SK-N-SH (cell line): ENCODE data around the gene HTT. TPM values are rescaled to one million over a fixed set of nuclear protein-coding genes. Genes with fewer than 3 reads are reported as not detected.

Experiments
- CTCF ChIA-PET: fragments of 300-600, 350-600 bp; formaldehyde crosslinking; extraction: SDS; loops from one replicate; lab custom pipeline; 2021; lab: Yijun Ruan, JAX
- POLR2A ChIA-PET: fragments of 350-600 bp; sonication (Branson Sonifier 250); formaldehyde crosslinking; extraction: SDS; loops from one replicate; lab custom pipeline; 2020; ENCODE audit warnings: antibody characterized with exemption, inconsistent platforms; lab: Yijun Ruan, JAX
- DNase-seq: peaks from one replicate; pipeline ENCODE4 v3.0.0; 2012
- H2AFZ ChIP-seq: fragments of 200-600 bp; sonication (generic); 2 replicates; pipeline ENCODE4 v1.8.1; 2016; ENCODE audit warnings: antibody characterized with exemption, mild to moderate bottlenecking, low read depth
- H3F3A ChIP-seq: fragments of 200-600 bp; sonication (generic); replicated peaks from 2 replicates; pipeline ENCODE3; 2016; ENCODE audit warnings: antibody characterized with exemption, mild to moderate bottlenecking; ENCODE audit not compliant: insufficient read depth
- H3K27ac ChIP-seq, 2 experiments: fragments of 200-500 bp in 1 of 2; fragments of 200-600 bp in 1 of 2; sonication (Bioruptor generic) in 1 of 2; sonication (generic), shearing (Covaris generic) in 1 of 2; 2 replicates each; pipeline versions ENCODE4 v1.5.1 to v1.6.1; 2014 to 2016; ENCODE audit warnings: low read depth in 2 of 2, inconsistent platforms in 1 of 2, low read length in 1 of 2, mild to moderate bottlenecking in 1 of 2, mixed read lengths in 1 of 2
- H3K27me3 ChIP-seq: fragments of 200-600 bp; sonication (generic), shearing (Covaris generic); 2 replicates; pipeline ENCODE4 v1.6.1; 2016; ENCODE audit warnings: mixed run types; ENCODE audit not compliant: insufficient read depth
- H3K36me3 ChIP-seq, 2 experiments: fragments of 200-500 bp in 1 of 2; fragments of 200-600 bp in 1 of 2; sonication (Bioruptor generic) in 1 of 2; sonication (generic) in 1 of 2; replicated peaks in 1 of 2; 2 replicates each; pipeline versions ENCODE3 to v1.5.1; 2014 to 2016; ENCODE audit warnings: low read length in 1 of 2, mild to moderate bottlenecking in 1 of 2; ENCODE audit not compliant: insufficient read depth in 2 of 2, control insufficient read depth in 1 of 2
- H3K4me1 ChIP-seq, 2 experiments: fragments of 200-500 bp in 1 of 2; fragments of 200-600 bp in 1 of 2; sonication (Bioruptor generic) in 1 of 2; sonication (generic), shearing (Covaris generic) in 1 of 2; 2 replicates each; pipeline versions ENCODE4 v1.5.1 to v1.6.1; 2014 to 2016; ENCODE audit warnings: low read depth in 1 of 2, low read length in 1 of 2, mixed run types in 1 of 2; ENCODE audit not compliant: insufficient read depth in 2 of 2, control insufficient read depth in 1 of 2
- H3K4me2 ChIP-seq: fragments of 200-600 bp; sonication (generic), shearing (Covaris generic); 2 replicates; pipeline ENCODE4 v1.6.1; 2017; ENCODE audit warnings: mixed run types
- H3K4me3 ChIP-seq, 2 experiments: fragments of 200-500 bp in 1 of 2; fragments of 200-600 bp in 1 of 2; sonication (Bioruptor generic) in 1 of 2; sonication (generic), shearing (Covaris generic) in 1 of 2; 2 replicates each; pipeline versions ENCODE4 v1.5.1 to v1.8.1; 2014 to 2016; ENCODE audit warnings: low read depth in 2 of 2, inconsistent platforms in 1 of 2, low read length in 1 of 2, mild to moderate bottlenecking in 1 of 2, mixed read lengths in 1 of 2, moderate library complexity in 1 of 2
- H3K79me2 ChIP-seq: fragments of 200-600 bp; sonication (generic); 2 replicates; pipeline ENCODE4 v1.8.1; 2017; ENCODE audit warnings: mild to moderate bottlenecking; ENCODE audit not compliant: insufficient read depth
- H3K9ac ChIP-seq: fragments of 200-600 bp; sonication (generic); 2 replicates; pipeline ENCODE4 v1.6.1; 2017; ENCODE audit warnings: mixed run types
- H3K9me2 ChIP-seq: fragments of 200-600 bp; sonication (generic); 2 replicates; pipeline ENCODE4 v1.6.1; 2017; ENCODE audit warnings: mixed run types
- H3K9me3 ChIP-seq: fragments of 200-600 bp; sonication (generic); 2 replicates; pipeline ENCODE4 v1.6.1; 2017; ENCODE audit warnings: mixed run types, mild to moderate bottlenecking, moderate library complexity
- H4K20me1 ChIP-seq: fragments of 200-600 bp; sonication (generic); 2 replicates; pipeline ENCODE4 v1.6.1; 2017; ENCODE audit warnings: mild to moderate bottlenecking, mixed run types; ENCODE audit not compliant: insufficient read depth
- CHD2 ChIP-seq: fragments of 150-350 bp; IDR thresholded peaks from 2 replicates; pipeline ENCODE4 v1.6.1; 2018; ENCODE audit warnings: low read length; ENCODE audit not compliant: partially characterized antibody
- ELF1 ChIP-seq: IDR thresholded peaks from 2 replicates; pipeline ENCODE4 v1.4.0; 2012
- EP300 ChIP-seq, 2 experiments: IDR thresholded peaks; 2 replicates each; pipeline versions ENCODE4 v1.4.0 to v1.6.1; 2012; ENCODE audit warnings: borderline replicate concordance in 1 of 2, low read depth in 1 of 2, low read length in 1 of 2
- FOSL2 ChIP-seq: IDR thresholded peaks from 2 replicates; pipeline ENCODE4 v1.4.0; 2012; ENCODE audit warnings: low read depth, mild to moderate bottlenecking, moderate library complexity, borderline replicate concordance
- FOXJ3 ChIP-seq: sonication (generic); formaldehyde crosslinking; IDR thresholded peaks from 2 replicates; pipeline ENCODE4 v1.5.1; 2020; ENCODE audit warnings: mild to moderate bottlenecking, missing genetic modification reagents
- FOXM1 ChIP-seq: IDR thresholded peaks from 2 replicates; pipeline ENCODE4 v1.4.0; 2012; ENCODE audit warnings: low read depth, mild to moderate bottlenecking
- GABPA ChIP-seq: IDR thresholded peaks from 2 replicates; pipeline ENCODE4 v1.4.0; 2012; ENCODE audit warnings: low read depth, mild to moderate bottlenecking
- GATA2 ChIP-seq: sonication (generic); formaldehyde crosslinking; IDR thresholded peaks from 2 replicates; pipeline ENCODE4 v1.5.0; 2020; ENCODE audit warnings: mild to moderate bottlenecking, missing genetic modification reagents
- MEF2A ChIP-seq: IDR thresholded peaks from 2 replicates; pipeline ENCODE4 v1.4.0; 2012; ENCODE audit warnings: low read depth, borderline replicate concordance
- NFIC ChIP-seq: IDR thresholded peaks from 2 replicates; pipeline ENCODE4 v1.4.0; 2012; ENCODE audit warnings: borderline replicate concordance
- POLR2AphosphoS5 ChIP-seq: IDR thresholded peaks from 2 replicates; pipeline ENCODE4 v1.6.1; 2012; ENCODE audit warnings: low read depth, low read length
- RCOR1 ChIP-seq: fragments of 150-350 bp; IDR thresholded peaks from 2 replicates; pipeline ENCODE4 v1.6.1; 2017; ENCODE audit warnings: antibody characterized with exemption, low read length
- RFX5 ChIP-seq: IDR thresholded peaks from 2 replicates; pipeline ENCODE4 v1.6.1; 2012; ENCODE audit warnings: mild to moderate bottlenecking, improper control_type of control experiment, low read length
- RXRA ChIP-seq: IDR thresholded peaks from 2 replicates; pipeline ENCODE4 v1.4.0; 2012; ENCODE audit warnings: low read depth, mild to moderate bottlenecking, borderline replicate concordance
- TAF1 ChIP-seq: IDR thresholded peaks from 2 replicates; pipeline ENCODE4 v1.6.1; 2012; ENCODE audit warnings: low read depth, mild to moderate bottlenecking, low read length, moderate library complexity, borderline replicate concordance
- TCF12 ChIP-seq: IDR thresholded peaks from 2 replicates; pipeline ENCODE4 v1.4.0; 2012
- TEAD4 ChIP-seq: IDR thresholded peaks from 2 replicates; pipeline ENCODE4 v1.4.0; 2012; ENCODE audit warnings: mild to moderate bottlenecking, borderline replicate concordance; ENCODE audit not compliant: insufficient read depth
- WGBS: methylation state at CpG from one replicate; pipeline ENCODE4 v1.1.6; 2017; ENCODE audit warnings: low lambda C conversion rate; 5-methylcytosine and 5-hydroxymethylcytosine counted together
- polyA plus RNA-seq, 3 experiments: library from polyadenylated mRNA; depleted of rRNA; stranded (reverse); fragments of >200 nt; gene quantifications; 2 replicates each; pipeline ENCODE4 v1.2.3, GENCODE V29; 2012
- TF ChIP-seq, protein P1 (sequence below): IDR thresholded peaks from 2 replicates; pipeline ENCODE4 v1.4.0; 2012; ENCODE audit warnings: low read depth, borderline replicate concordance
- TF ChIP-seq, protein P2 (sequence below): fragments of 150-350 bp; IDR thresholded peaks from 2 replicates; pipeline ENCODE4 v1.6.1; 2016; ENCODE audit warnings: mild to moderate bottlenecking, low read depth, low read length
- TF ChIP-seq, protein P3 (sequence below): IDR thresholded peaks from 2 replicates; pipeline ENCODE4 v1.4.0; 2012; ENCODE audit warnings: low read depth
- TF ChIP-seq, protein P4 (sequence below): IDR thresholded peaks from 2 replicates; pipeline ENCODE4; 2012
- TF ChIP-seq, protein P5 (sequence below): fragments of 200-600 bp; sonication (generic); IDR thresholded peaks from 2 replicates; pipeline ENCODE4 v1.6.1; 2017; ENCODE audit warnings: antibody characterized with exemption, mild to moderate bottlenecking, moderate library complexity

HTT gene
- polyA plus RNA-seq, 1 of the 3 experiments (the other 2 are of a cell fraction): 11.3 TPM

DNA sequence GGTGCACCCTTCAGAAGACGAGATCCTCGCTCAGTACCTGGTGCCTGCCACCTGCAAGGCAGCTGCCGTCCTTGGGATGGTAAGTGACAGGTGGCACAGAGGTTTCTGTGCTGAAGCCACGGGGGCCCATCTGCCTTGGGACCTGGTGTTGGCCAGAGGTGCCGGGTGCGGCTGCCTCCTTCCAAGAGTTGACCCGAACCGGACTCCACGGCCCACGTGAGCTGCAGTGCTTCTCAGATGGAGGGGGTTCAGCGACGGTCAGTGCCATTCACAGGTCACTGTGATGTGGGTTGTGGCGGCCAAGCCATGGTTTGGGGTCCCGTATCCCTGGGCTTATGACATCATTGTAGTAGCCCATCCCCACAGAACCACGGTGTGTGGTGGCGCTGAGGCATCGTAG, 155.5 kb downstream of the HTT start:
- no peak overlapping the region for H3K4me3 ChIP-seq
- POLR2A ChIA-PET: no interaction called here
- no peaks in the 10 kb centered on the region for H3K9me2 ChIP-seq
- H3K9me3 ChIP-seq: no peaks in the 10 kb centered on the region
- no peaks in the 10 kb centered on the region for H3K27me3 ChIP-seq
- H3K36me3 ChIP-seq: peaks cover 18 to 52% of the 10 kb centered on the region in 2 experiments
- WGBS: 100% methylated on average over 3 of the region's 17 CpGs
- no peaks in the 10 kb centered on the region for H4K20me1 ChIP-seq
- TF ChIP-seq, protein P1, sequence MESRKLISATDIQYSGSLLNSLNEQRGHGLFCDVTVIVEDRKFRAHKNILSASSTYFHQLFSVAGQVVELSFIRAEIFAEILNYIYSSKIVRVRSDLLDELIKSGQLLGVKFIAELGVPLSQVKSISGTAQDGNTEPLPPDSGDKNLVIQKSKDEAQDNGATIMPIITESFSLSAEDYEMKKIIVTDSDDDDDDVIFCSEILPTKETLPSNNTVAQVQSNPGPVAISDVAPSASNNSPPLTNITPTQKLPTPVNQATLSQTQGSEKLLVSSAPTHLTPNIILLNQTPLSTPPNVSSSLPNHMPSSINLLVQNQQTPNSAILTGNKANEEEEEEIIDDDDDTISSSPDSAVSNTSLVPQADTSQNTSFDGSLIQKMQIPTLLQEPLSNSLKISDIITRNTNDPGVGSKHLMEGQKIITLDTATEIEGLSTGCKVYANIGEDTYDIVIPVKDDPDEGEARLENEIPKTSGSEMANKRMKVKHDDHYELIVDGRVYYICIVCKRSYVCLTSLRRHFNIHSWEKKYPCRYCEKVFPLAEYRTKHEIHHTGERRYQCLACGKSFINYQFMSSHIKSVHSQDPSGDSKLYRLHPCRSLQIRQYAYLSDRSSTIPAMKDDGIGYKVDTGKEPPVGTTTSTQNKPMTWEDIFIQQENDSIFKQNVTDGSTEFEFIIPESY: no peak
- TF ChIP-seq CHD2 (no peak), RXRA (no peak), FOXM1 (no peak), FOXJ3 (CRISPR knock-in tag) (no peak), FOSL2 (no peak), RFX5 (no peak), TCF12 (no peak), GABPA (no peak), TAF1 (no peak), MEF2A (no peak), NFIC (no peak), ELF1 (no peak)
- TF ChIP-seq, protein P2, sequence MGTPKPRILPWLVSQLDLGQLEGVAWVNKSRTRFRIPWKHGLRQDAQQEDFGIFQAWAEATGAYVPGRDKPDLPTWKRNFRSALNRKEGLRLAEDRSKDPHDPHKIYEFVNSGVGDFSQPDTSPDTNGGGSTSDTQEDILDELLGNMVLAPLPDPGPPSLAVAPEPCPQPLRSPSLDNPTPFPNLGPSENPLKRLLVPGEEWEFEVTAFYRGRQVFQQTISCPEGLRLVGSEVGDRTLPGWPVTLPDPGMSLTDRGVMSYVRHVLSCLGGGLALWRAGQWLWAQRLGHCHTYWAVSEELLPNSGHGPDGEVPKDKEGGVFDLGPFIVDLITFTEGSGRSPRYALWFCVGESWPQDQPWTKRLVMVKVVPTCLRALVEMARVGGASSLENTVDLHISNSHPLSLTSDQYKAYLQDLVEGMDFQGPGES: no peak
- TF ChIP-seq, protein P3, sequence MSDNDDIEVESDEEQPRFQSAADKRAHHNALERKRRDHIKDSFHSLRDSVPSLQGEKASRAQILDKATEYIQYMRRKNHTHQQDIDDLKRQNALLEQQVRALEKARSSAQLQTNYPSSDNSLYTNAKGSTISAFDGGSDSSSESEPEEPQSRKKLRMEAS: no peak
- TF ChIP-seq, all 33 proteins: peak for 0
- Histone ChIP-seq H3K4me2 (no peak overlapping the region), H3K79me2 (no peaks in the 10 kb centered on the region), H3K27ac (no peak overlapping the region), H3K4me1 (peaks cover 0 to 21% of the 10 kb centered on the region in 2 experiments; a peak in 2 of 4 replicates), H2AFZ (no peak overlapping the region), H3F3A (no peaks in the 10 kb centered on the region), H3K9ac (no peak overlapping the region)
- CTCF ChIA-PET: interaction anchor here (1.0 kb wide), 1 partner anchor 123 kb away, joined by 3 read pairs; no protein-coding TSS in a partner anchor
- DNase-seq: no peak

DNA sequence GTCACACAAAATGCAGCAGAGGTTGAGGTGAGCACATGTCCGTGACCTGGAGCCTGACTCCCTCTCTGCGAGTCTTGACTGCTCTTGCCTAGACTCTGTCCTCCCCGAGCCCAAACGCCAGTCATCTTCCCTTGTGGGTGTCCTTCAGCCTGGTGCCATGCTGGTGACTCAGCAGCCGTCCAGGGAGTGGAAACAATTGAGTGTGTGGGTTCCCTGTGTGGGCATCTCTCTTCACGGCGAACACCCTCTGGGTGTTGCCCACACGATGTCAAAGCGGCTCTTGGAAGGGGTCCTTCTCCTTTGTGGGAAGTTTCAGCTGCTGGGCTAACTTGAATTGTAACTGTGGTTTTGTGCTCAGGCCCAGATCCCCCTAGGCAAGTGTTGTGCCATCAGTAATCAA, 157.0 kb downstream of the HTT start:
- Histone ChIP-seq H3K9me3 (no peaks in the 10 kb centered on the region), H4K20me1 (no peaks in the 10 kb centered on the region), H3K27ac (no peak overlapping the region), H2AFZ (no peak overlapping the region), H3F3A (no peaks in the 10 kb centered on the region), H3K4me3 (no peak overlapping the region), H3K27me3 (no peaks in the 10 kb centered on the region), H3K4me1 (peaks cover 0 to 21% of the 10 kb centered on the region in 2 experiments; a peak in 2 of 4 replicates), H3K9ac (no peak overlapping the region), H3K79me2 (no peaks in the 10 kb centered on the region), H3K36me3 (peaks cover 18 to 60% of the 10 kb centered on the region in 2 experiments), H3K9me2 (no peaks in the 10 kb centered on the region), H3K4me2 (no peak overlapping the region)
- CTCF ChIA-PET: no interaction called here
- DNase-seq: no peak
- POLR2A ChIA-PET: no interaction called here
- 76% methylated on average over 9 of the region's 9 CpGs for WGBS
- TF ChIP-seq MEF2A (no peak), POLR2AphosphoS5 (no peak), GATA2 (CRISPR knock-in tag) (no peak), TEAD4 (no peak), EP300 (IDR thresholded peaks at IDR 0.05; ENCODE audit: borderline replicate concordance in 1 of 2, low read depth in 1 of 2, low read length in 1 of 2) (no peak), FOSL2 (no peak), RCOR1 (no peak), RFX5 (no peak), RXRA (no peak)
- TF ChIP-seq, protein P3: no peak
- TF ChIP-seq, protein P4, sequence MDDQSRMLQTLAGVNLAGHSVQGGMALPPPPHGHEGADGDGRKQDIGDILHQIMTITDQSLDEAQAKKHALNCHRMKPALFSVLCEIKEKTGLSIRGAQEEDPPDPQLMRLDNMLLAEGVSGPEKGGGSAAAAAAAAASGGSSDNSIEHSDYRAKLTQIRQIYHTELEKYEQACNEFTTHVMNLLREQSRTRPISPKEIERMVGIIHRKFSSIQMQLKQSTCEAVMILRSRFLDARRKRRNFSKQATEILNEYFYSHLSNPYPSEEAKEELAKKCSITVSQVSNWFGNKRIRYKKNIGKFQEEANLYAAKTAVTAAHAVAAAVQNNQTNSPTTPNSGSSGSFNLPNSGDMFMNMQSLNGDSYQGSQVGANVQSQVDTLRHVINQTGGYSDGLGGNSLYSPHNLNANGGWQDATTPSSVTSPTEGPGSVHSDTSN: no peak
- TF ChIP-seq, protein P5, sequence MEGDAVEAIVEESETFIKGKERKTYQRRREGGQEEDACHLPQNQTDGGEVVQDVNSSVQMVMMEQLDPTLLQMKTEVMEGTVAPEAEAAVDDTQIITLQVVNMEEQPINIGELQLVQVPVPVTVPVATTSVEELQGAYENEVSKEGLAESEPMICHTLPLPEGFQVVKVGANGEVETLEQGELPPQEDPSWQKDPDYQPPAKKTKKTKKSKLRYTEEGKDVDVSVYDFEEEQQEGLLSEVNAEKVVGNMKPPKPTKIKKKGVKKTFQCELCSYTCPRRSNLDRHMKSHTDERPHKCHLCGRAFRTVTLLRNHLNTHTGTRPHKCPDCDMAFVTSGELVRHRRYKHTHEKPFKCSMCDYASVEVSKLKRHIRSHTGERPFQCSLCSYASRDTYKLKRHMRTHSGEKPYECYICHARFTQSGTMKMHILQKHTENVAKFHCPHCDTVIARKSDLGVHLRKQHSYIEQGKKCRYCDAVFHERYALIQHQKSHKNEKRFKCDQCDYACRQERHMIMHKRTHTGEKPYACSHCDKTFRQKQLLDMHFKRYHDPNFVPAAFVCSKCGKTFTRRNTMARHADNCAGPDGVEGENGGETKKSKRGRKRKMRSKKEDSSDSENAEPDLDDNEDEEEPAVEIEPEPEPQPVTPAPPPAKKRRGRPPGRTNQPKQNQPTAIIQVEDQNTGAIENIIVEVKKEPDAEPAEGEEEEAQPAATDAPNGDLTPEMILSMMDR: no peak
